Measurements from ENCODE around the gene P2RY14.

Gene P2RY14

DNA sequence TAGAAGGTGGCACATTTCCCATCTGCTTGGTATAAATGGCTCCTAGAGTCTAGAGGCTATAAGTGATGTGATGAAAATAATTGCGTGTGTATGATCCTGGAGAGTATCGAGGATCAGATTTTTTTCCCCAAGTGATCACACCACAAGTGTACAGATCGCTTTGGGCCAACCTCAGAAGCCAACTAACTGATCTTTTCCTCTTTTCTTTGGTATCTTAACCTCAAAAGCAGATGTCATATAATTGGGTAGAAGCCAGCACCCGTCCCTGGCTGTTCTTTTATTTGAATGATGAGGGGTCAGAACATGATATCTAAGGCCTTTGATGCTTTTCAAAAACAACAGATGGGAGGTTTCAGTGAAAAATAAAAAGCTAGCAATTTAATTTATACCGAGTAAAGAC, 3.3 kb downstream of the P2RY14 start:
- no peaks in the 10 kb centered on the region for H4K20me1 ChIP-seq (ENCODE audit: insufficient read depth, low read length)
- H3K9me3 ChIP-seq (ENCODE audit: insufficient read depth, low read length) = no peaks in the 10 kb centered on the region
- peak overlapping the region; percentile 78 for H3K4me3 ChIP-seq (ENCODE audit: low read length)
- H3K36me3 ChIP-seq (replicated peaks; ENCODE audit: low read depth, low read length) = no peaks in the 10 kb centered on the region
- H3K9ac ChIP-seq (ENCODE audit: low read length) = peak overlapping the region; percentile 87
- peak overlapping the region; percentile 88 for H3K4me2 ChIP-seq (ENCODE audit: low read length)
- H3K4me1 ChIP-seq (ENCODE audit: low read length) = peaks cover 99% of the 10 kb centered on the region
- peak overlapping the region; percentile 99 for H3K27ac ChIP-seq (ENCODE audit: low read length)
- TF ChIP-seq, protein P1, sequence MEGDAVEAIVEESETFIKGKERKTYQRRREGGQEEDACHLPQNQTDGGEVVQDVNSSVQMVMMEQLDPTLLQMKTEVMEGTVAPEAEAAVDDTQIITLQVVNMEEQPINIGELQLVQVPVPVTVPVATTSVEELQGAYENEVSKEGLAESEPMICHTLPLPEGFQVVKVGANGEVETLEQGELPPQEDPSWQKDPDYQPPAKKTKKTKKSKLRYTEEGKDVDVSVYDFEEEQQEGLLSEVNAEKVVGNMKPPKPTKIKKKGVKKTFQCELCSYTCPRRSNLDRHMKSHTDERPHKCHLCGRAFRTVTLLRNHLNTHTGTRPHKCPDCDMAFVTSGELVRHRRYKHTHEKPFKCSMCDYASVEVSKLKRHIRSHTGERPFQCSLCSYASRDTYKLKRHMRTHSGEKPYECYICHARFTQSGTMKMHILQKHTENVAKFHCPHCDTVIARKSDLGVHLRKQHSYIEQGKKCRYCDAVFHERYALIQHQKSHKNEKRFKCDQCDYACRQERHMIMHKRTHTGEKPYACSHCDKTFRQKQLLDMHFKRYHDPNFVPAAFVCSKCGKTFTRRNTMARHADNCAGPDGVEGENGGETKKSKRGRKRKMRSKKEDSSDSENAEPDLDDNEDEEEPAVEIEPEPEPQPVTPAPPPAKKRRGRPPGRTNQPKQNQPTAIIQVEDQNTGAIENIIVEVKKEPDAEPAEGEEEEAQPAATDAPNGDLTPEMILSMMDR (IDR thresholded peaks at IDR 0.05; ENCODE audit: low read depth, low read length) = no peak
- TF ChIP-seq EZH2phosphoT487 (IDR thresholded peaks at IDR 0.05; ENCODE audit: low read depth) = no peak
- no peaks in the 10 kb centered on the region for H3K27me3 ChIP-seq (ENCODE audit: low read depth, low read length)
- H3K79me2 ChIP-seq (ENCODE audit: low read length) = peaks cover 55% of the 10 kb centered on the region
- H2AFZ ChIP-seq (ENCODE audit: low read depth, low read length) = no peak overlapping the region

GRCh38 chr3:151269631-151270030, 8.7 kb downstream of the P2RY14 start:
- H3K9ac ChIP-seq (ENCODE audit: low read length) = peak overlapping the region; percentile 45; the same call in 1 of the 2 replicates
- H3K36me3 ChIP-seq (replicated peaks; ENCODE audit: low read depth, low read length) = peaks cover 2% of the 10 kb centered on the region
- no peak overlapping the region for H2AFZ ChIP-seq (ENCODE audit: low read depth, low read length)
- H3K27me3 ChIP-seq (ENCODE audit: low read depth, low read length) = no peaks in the 10 kb centered on the region
- TF ChIP-seq, protein P1 (IDR thresholded peaks at IDR 0.05; ENCODE audit: low read depth, low read length) = no peak
- no peak for TF ChIP-seq EZH2phosphoT487 (IDR thresholded peaks at IDR 0.05; ENCODE audit: low read depth)
- peaks cover 99% of the 10 kb centered on the region for H3K4me1 ChIP-seq (ENCODE audit: low read length)
- H3K9me3 ChIP-seq (ENCODE audit: insufficient read depth, low read length) = no peaks in the 10 kb centered on the region
- peak overlapping the region; percentile 58 for H3K4me2 ChIP-seq (ENCODE audit: low read length)
- H3K79me2 ChIP-seq (ENCODE audit: low read length) = peaks cover 69% of the 10 kb centered on the region
- H3K27ac ChIP-seq (ENCODE audit: low read length) = peak overlapping the region; percentile 99
- no peaks in the 10 kb centered on the region for H4K20me1 ChIP-seq (ENCODE audit: insufficient read depth, low read length)
- H3K4me3 ChIP-seq (ENCODE audit: low read length) = 0 out of 2 replicates have a peak overlapping the region, but pooled peaks have one; percentile 3

DNA sequence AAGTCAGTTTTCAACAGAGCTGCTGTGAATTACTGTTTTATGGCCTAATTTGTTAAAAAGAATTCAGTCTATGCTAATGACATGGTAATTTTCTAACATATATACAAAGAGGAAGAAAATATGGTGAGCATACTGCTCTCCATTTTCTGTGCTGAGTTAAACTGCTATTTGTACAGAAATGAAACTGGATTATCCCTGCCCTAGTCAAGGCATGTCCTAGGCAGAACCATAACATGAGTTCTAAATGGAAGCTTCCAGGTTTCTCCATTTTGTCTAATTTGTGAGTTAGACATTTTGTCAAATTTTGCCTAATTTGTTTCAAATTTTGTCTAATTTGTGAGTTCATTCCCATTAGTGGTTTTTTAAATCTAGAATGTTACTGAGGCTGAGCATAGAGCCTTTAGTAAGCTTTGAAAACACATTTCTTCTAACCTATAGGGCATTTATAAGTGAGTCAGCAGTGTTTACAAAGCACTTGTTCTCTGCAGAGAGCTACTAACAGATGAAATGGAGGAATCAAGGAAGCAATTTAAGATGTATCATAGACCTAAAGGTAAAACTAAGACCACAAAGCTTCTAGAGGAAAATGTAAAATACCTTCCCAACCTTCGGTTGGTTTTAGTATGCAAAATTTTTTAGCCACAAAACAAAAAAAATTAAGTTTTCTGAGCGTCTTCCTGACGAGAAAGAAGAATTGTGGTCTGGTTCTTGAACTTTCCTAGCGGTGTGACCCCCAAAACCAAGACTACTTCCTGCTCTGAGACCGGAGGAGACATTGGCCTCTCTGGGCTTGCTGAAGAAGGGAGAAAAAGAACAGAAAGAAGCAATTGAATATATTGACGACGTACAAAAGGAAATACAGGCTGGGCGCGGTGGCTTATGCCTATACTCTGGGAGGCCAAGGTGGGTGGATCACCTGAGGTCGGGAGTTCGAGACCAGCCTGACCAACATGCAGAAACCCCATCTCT, 9.8 kb downstream of the P2RY14 start:
- H3K27ac ChIP-seq (ENCODE audit: low read length) = peak overlapping the region; percentile 99
- peak overlapping the region; percentile 22 for H3K9ac ChIP-seq (ENCODE audit: low read length)
- no peaks in the 10 kb centered on the region for H3K9me3 ChIP-seq (ENCODE audit: insufficient read depth, low read length)
- peaks cover 99% of the 10 kb centered on the region for H3K4me1 ChIP-seq (ENCODE audit: low read length)
- H3K4me2 ChIP-seq (ENCODE audit: low read length) = peak overlapping the region; percentile 37
- H2AFZ ChIP-seq (ENCODE audit: low read depth, low read length) = no peak overlapping the region
- H3K79me2 ChIP-seq (ENCODE audit: low read length) = peaks cover 78% of the 10 kb centered on the region
- TF ChIP-seq, protein P1 (IDR thresholded peaks at IDR 0.05; ENCODE audit: low read depth, low read length) = no peak
- no peak for TF ChIP-seq EZH2phosphoT487 (IDR thresholded peaks at IDR 0.05; ENCODE audit: low read depth)
- H3K4me3 ChIP-seq (ENCODE audit: low read length) = 0 out of 2 replicates have a peak overlapping the region, but pooled peaks have one; percentile 4
- H4K20me1 ChIP-seq (ENCODE audit: insufficient read depth, low read length) = no peaks in the 10 kb centered on the region
- H3K36me3 ChIP-seq (replicated peaks; ENCODE audit: low read depth, low read length) = peaks cover 6% of the 10 kb centered on the region
- H3K27me3 ChIP-seq (ENCODE audit: low read depth, low read length) = no peaks in the 10 kb centered on the region

- TF ChIP-seq, protein P1 (IDR thresholded peaks at IDR 0.05; ENCODE audit: low read depth, low read length) = no peak
- TF ChIP-seq EZH2phosphoT487 (IDR thresholded peaks at IDR 0.05; ENCODE audit: low read depth) = no peak
- peaks cover 6% of the 10 kb centered on the region for H3K36me3 ChIP-seq (replicated peaks; ENCODE audit: low read depth, low read length)
- peaks cover 99% of the 10 kb centered on the region for H3K4me1 ChIP-seq (ENCODE audit: low read length)
- peak overlapping the region; percentile 99 for H3K27ac ChIP-seq (ENCODE audit: low read length)
- peaks cover 70% of the 10 kb centered on the region for H3K79me2 ChIP-seq (ENCODE audit: low read length)
- H3K4me3 ChIP-seq (ENCODE audit: low read length) = peak overlapping the region; percentile 54
- no peaks in the 10 kb centered on the region for H4K20me1 ChIP-seq (ENCODE audit: insufficient read depth, low read length)
- peak overlapping the region; percentile 58 for H3K9ac ChIP-seq (ENCODE audit: low read length)
- no peaks in the 10 kb centered on the region for H3K9me3 ChIP-seq (ENCODE audit: insufficient read depth, low read length)
- no peaks in the 10 kb centered on the region for H3K27me3 ChIP-seq (ENCODE audit: low read depth, low read length)
- H2AFZ ChIP-seq (ENCODE audit: low read depth, low read length) = no peak overlapping the region
- peak overlapping the region; percentile 77 for H3K4me2 ChIP-seq (ENCODE audit: low read length)
Observed at GRCh38 chr3:151267066-151267465, 11.3 kb downstream of the P2RY14 start.
